K562 (cell line): Measurements from ENCODE around the gene SETD5. TPM values are rescaled to one million over a fixed set of nuclear protein-coding genes. Genes with fewer than 3 reads are reported as not detected.
A peak's percentile ranks its signal among the peaks of the same experiment; 100 is the strongest.

Experiments used
- ATAC-seq: fragments of 200-7000 bp; cut with Tn5 transposase; 3 replicates; pipeline ENCODE4 v1.9.1; 2020; ENCODE audit warnings: moderate library complexity
- BruUV-seq: library from RNA; stranded (reverse); fragments of 400-500 nt; replicated peaks from 2 replicates; lab custom pipeline; 2021; lab: Mats Ljungman, UMichigan
- CTCF ChIA-PET: fragments of 300-600 bp; formaldehyde crosslinking; extraction: SDS; loops from one replicate; lab custom pipeline; 2021; ENCODE audit warnings: low intra/inter-chr PET ratio; lab: Yijun Ruan, JAX
- POLR2A ChIA-PET: fragments of 300-600, 350-650 bp; sonication (Branson Sonifier 250); formaldehyde crosslinking; extraction: SDS; loops from one replicate; lab custom pipeline; 2021; ENCODE audit warnings: antibody characterized with exemption, inconsistent platforms; lab: Yijun Ruan, JAX
- DNase-seq, 4 experiments: peaks; one replicate each; pipeline versions ENCODE4 v3.0.0 to v3.0.0-alpha.2; 2011 to 2018; ENCODE audit warnings: low spot score in 3 of 4, mixed read lengths in 3 of 4; ENCODE audit errors: extremely low read depth in 1 of 4
- FAIRE-seq: peaks from 2 replicates; lab custom pipeline; 2011; peaks lifted over from hg19 to GRCh38; lab: Jason Lieb, UNC
- H2AFZ ChIP-seq: 2 replicates; pipeline ENCODE4 v1.6.0; 2011; ENCODE audit warnings: low read depth, low read length, control low read depth, inconsistent platforms
- H3K27ac ChIP-seq: fragments of 200-600 bp; 3 replicates; pipeline ENCODE4 v1.8.0; 2011; ENCODE audit warnings: low read depth, mild to moderate bottlenecking, control low read depth, inconsistent platforms, low read length, moderate library complexity, mixed read lengths; ENCODE audit errors: extremely low read depth
- H3K27me3 ChIP-seq, 2 experiments: fragments of 300-600 bp in 1 of 2; 2 replicates in 1 of 2; 3 replicates in 1 of 2; pipeline versions ENCODE4 v1.6.0 to v1.8.0; 2011; ENCODE audit warnings: inconsistent platforms in 2 of 2, low read length in 2 of 2, mild to moderate bottlenecking in 1 of 2, mixed read lengths in 1 of 2, moderate library complexity in 1 of 2; ENCODE audit not compliant: control insufficient read depth in 2 of 2, insufficient read depth in 2 of 2
- H3K36me3 ChIP-seq: fragments of 300-600 bp; 3 replicates; pipeline ENCODE4 v1.8.0; 2011; ENCODE audit warnings: mild to moderate bottlenecking, low read length, inconsistent platforms; ENCODE audit not compliant: control insufficient read depth, insufficient read depth
- H3K4me1 ChIP-seq, 2 experiments: fragments of 200-600 bp in 1 of 2; replicated peaks in 1 of 2; 2 replicates in 1 of 2; 3 replicates in 1 of 2; pipeline versions ENCODE4 v1.5.1 to v1.8.0; 2011; ENCODE audit warnings: inconsistent platforms in 2 of 2, low read length in 2 of 2, mild to moderate bottlenecking in 1 of 2, mixed read lengths in 1 of 2, moderate library complexity in 1 of 2; ENCODE audit not compliant: control insufficient read depth in 2 of 2, insufficient read depth in 2 of 2
- H3K4me2 ChIP-seq: 2 replicates; pipeline ENCODE4 v1.6.1; 2011; ENCODE audit warnings: low read length, control low read depth, inconsistent platforms, mixed read lengths; ENCODE audit not compliant: insufficient read depth
- H3K4me3 ChIP-seq: fragments of 200-600 bp; sonication (generic), shearing (Covaris generic); 2 replicates; pipeline ENCODE4 v1.5.1; 2016; ENCODE audit warnings: control low read depth, inconsistent platforms
- H3K79me2 ChIP-seq: fragments of 200-600 bp; 3 replicates; pipeline ENCODE4 v1.8.0; 2011; ENCODE audit warnings: low read length, inconsistent platforms; ENCODE audit not compliant: control insufficient read depth, insufficient read depth
- H3K9ac ChIP-seq, 2 experiments: 2 replicates each; pipeline versions ENCODE4 v1.6.0 to v1.6.1; 2011; ENCODE audit warnings: low read depth in 2 of 2, low read length in 2 of 2, control low read depth in 1 of 2, inconsistent platforms in 1 of 2, mild to moderate bottlenecking in 1 of 2, mixed read lengths in 1 of 2; ENCODE audit not compliant: insufficient read depth in 1 of 2
- H3K9me1 ChIP-seq: one replicate; pipeline ENCODE4 v1.6.0; 2011; ENCODE audit warnings: inconsistent platforms, mild to moderate bottlenecking, low read length, moderate library complexity; ENCODE audit not compliant: control insufficient read depth, insufficient read depth
- H3K9me3 ChIP-seq: replicated peaks from 2 replicates; pipeline ENCODE4 v1.5.1; 2011; ENCODE audit warnings: low read depth, low read length, inconsistent platforms; ENCODE audit not compliant: control insufficient read depth, insufficient read depth
- H4K20me1 ChIP-seq: replicated peaks from 2 replicates; pipeline ENCODE4 v1.6.1; 2011; ENCODE audit warnings: low read length, inconsistent platforms, mixed read lengths; ENCODE audit not compliant: control insufficient read depth, insufficient read depth
- ATF2 ChIP-seq: sonication (generic); formaldehyde crosslinking; IDR thresholded peaks from 2 replicates; pipeline ENCODE4 v1.8.1; 2022; ENCODE audit warnings: missing genetic modification reagents
- GATAD2A ChIP-seq: fragments of 450-650 bp; IDR thresholded peaks from 2 replicates; pipeline ENCODE4 v1.6.1; 2017
- RB1 ChIP-seq: fragments of 450-650 bp; IDR thresholded peaks from 2 replicates; pipeline ENCODE4 v1.6.1; 2017; ENCODE audit warnings: low read depth, mild to moderate bottlenecking
- THRB ChIP-seq: fragments of 450-650 bp; formaldehyde crosslinking; conservative IDR thresholded peaks from 2 replicates; pipeline ENCODE4 v1.4.0; 2022; ENCODE audit warnings: mild to moderate bottlenecking, missing genetic modification characterization
- ZBTB40 ChIP-seq, 2 experiments: fragments of 450-650 bp in 1 of 2; sonication (generic) in 1 of 2; formaldehyde crosslinking in 1 of 2; IDR thresholded peaks; 2 replicates each; pipeline versions ENCODE4 v1.7.1 to v1.9.0; 2016 to 2022; ENCODE audit warnings: inconsistent platforms in 1 of 2, mild to moderate bottlenecking in 1 of 2, missing genetic modification reagents in 1 of 2
- WGBS: fragments of 100-300 bp; shearing (Covaris generic); methylation state at CpG from one replicate; pipeline ENCODE4 v1.1.6; 2016; ENCODE audit warnings: low coverage, mixed read lengths; ENCODE audit not compliant: insufficient coverage; ENCODE audit errors: missing lambda C conversion rate; 5-methylcytosine and 5-hydroxymethylcytosine counted together
- in situ Hi-C: fragments of 300-500 bp; cut with MboI; formaldehyde crosslinking; loops from 4 replicates; pipeline ENCODE4 v1.15.0; 2018; ENCODE audit warnings: inconsistent platforms, mixed read lengths
- intact Hi-C: fragments of 100-400 bp; cut with micrococcal nuclease; formaldehyde crosslinking; loops from 2 replicates; pipeline ENCODE4 v1.14.2; 2022
- polyA plus RNA-seq, 8 experiments: library from polyadenylated mRNA; depleted of rRNA in 4 of 8; stranded (reverse) in 5 of 8; unstranded in 3 of 8; fragments of >200 nt; fragmentation: Nextera tagmentation in 2 of 8; fragmentation: Illumina TruSeq in 1 of 8; extraction: Ambion mirVana in 2 of 8; extraction: Trizol in 1 of 8; gene quantifications; 2 replicates each; pipeline versions ENCODE4 v1.2.1 to v1.2.3, GENCODE V29; 2011 to 2014; ENCODE audit warnings: inconsistent platforms in 1 of 8, missing spikeins in 1 of 8
- total RNA-seq, 7 experiments: library from RNA; depleted of rRNA in 6 of 7; stranded (reverse); fragments of >200 nt in 6 of 7; fragmentation: Illumina TruSeq in 2 of 7; extraction: Trizol in 2 of 7; gene quantifications; 2 replicates each; pipeline versions ENCODE4 v1.2.1 to v1.2.3, GENCODE V29; 2011 to 2021; ENCODE audit warnings: low replicate concordance in 1 of 7

SETD5 gene
- total and polyA plus RNA-seq, 9 of the 15 experiments (the other 6 are each of a cell fraction or from before 2014, with no cell fraction given), result 20.8 to 135 (median 87.2) TPM

GRCh38 chr3:9397906-9398699 is 688 bp downstream of the SETD5 start:
- DNase-seq, result peak in 3 of 4 experiments; percentile 27 to 73 (median 50)
- peak; percentile 65 for FAIRE-seq
- peak overlapping the region; percentile 3; the same call in 1 of the 2 replicates for H2AFZ ChIP-seq
- peaks cover 31% of the 10 kb centered on the region for H3K36me3 ChIP-seq
- intact Hi-C loops, result loop anchor here (2.0 to 5.0 kb wide), 2 partner anchors 35 to 249 kb away; partner anchors contain the start of genes MTMR14 and THUMPD3
- H3K4me3 ChIP-seq, result peak overlapping the region; percentile 74
- no TSS peak for BruUV-seq
- ChIA-PET CTCF (no interaction called here), POLR2A (interaction anchor here (0.7 to 7.7 kb wide), 22 partner anchors 10 to 443 kb away, joined by 3 to 150 read pairs (median 8); partner anchors contain the start of genes ARPC4 and THUMPD3)
- peak overlapping the region; percentile 98 for H3K4me2 ChIP-seq
- WGBS, result under 1% methylated on average over 46 of the region's 47 CpGs
- no peaks in the 10 kb centered on the region for H3K27me3 ChIP-seq
- no peaks in the 10 kb centered on the region for H3K9me3 ChIP-seq
- in situ Hi-C loops, result no loop called here
- peaks cover 0 to 36% of the 10 kb centered on the region in 2 experiments; a peak in 4 of 5 replicates for H3K4me1 ChIP-seq
- H4K20me1 ChIP-seq, result peaks cover 53% of the 10 kb centered on the region
- no peak for ATAC-seq
- H3K9me1 ChIP-seq, result no peaks in the 10 kb centered on the region
- peak overlapping the region; percentile 97 to 99 for H3K9ac ChIP-seq
- peak overlapping the region; percentile 96 for H3K27ac ChIP-seq
- peaks cover 88% of the 10 kb centered on the region for H3K79me2 ChIP-seq
- TF ChIP-seq ZBTB40 (IDR thresholded peaks at IDR 0.05), result 0 out of 2 replicates have a peak, but pooled peaks have one; percentile 44
- no peak for TF ChIP-seq ZBTB40 (CRISPR knock-in tag; IDR thresholded peaks at IDR 0.05)
- 0 out of 2 replicates have a peak, but pooled peaks have one; percentile 3 for TF ChIP-seq THRB (CRISPR knock-in tag)
- no peak for TF ChIP-seq ATF2 (CRISPR knock-in tag)
- TF ChIP-seq GATAD2A, result 0 out of 2 replicates have a peak, but pooled peaks have one; percentile 27
- TF ChIP-seq RB1, result peak; percentile 30; the same call in 1 of the 2 replicates
